IMR-90 (cell line): Measurements from ENCODE around the gene KLHDC3. TPM values are rescaled to one million over a fixed set of nuclear protein-coding genes. Genes with fewer than 3 reads are reported as not detected.
A peak's percentile ranks its signal among the peaks of the same experiment; 100 is the strongest.

Experiments used
- ATAC-seq: fragments of 200-7000 bp; cut with Tn5 transposase; 2 replicates; pipeline ENCODE4 v1.9.1; 2020; ENCODE audit warnings: low read depth, mild to moderate bottlenecking, moderate library complexity
- BruUV-seq: library from RNA; stranded (reverse); fragments of 400-500 nt; replicated peaks from 2 replicates; lab custom pipeline; 2021; lab: Mats Ljungman, UMichigan
- CTCF ChIA-PET: fragments of 300-600 bp; formaldehyde crosslinking; extraction: SDS; loops from one replicate; lab custom pipeline; 2021; ENCODE audit warnings: antibody characterized with exemption; lab: Yijun Ruan, JAX
- POLR2A ChIA-PET: fragments of 300-600 bp; sonication (Branson Sonifier 250); formaldehyde crosslinking; loops from one replicate; lab custom pipeline; 2022; ENCODE audit warnings: antibody characterized with exemption; ENCODE audit not compliant: unreplicated experiment; lab: Charles Lee
- DNase-seq: peaks from one replicate; pipeline ENCODE4 v3.0.0; 2013
- H2AFZ ChIP-seq: replicated peaks from 2 replicates; pipeline ENCODE3; 2013; ENCODE audit warnings: low read length, mild to moderate bottlenecking; ENCODE audit not compliant: poor library complexity
- H2AK5ac ChIP-seq: 2 replicates; pipeline ENCODE4 v1.6.1; 2013; ENCODE audit warnings: low read depth, low read length, inconsistent platforms
- H2AK9ac ChIP-seq: replicated peaks from 2 replicates; pipeline ENCODE3; 2013; ENCODE audit warnings: mild to moderate bottlenecking, low read depth, low read length, moderate library complexity; ENCODE audit not compliant: poor library complexity
- H2BK120ac ChIP-seq: 2 replicates; pipeline ENCODE4 v1.6.1; 2013; ENCODE audit warnings: low read depth, low read length, inconsistent platforms
- H2BK15ac ChIP-seq: 3 replicates; pipeline ENCODE4 v1.6.1; 2013; ENCODE audit warnings: low read depth, low read length, inconsistent platforms
- H2BK20ac ChIP-seq: 2 replicates; pipeline ENCODE4 v1.6.1; 2013; ENCODE audit warnings: low read depth, mild to moderate bottlenecking, inconsistent platforms, low read length, moderate library complexity
- H2BK5ac ChIP-seq: 2 replicates; pipeline ENCODE4 v1.6.1; 2013; ENCODE audit warnings: mild to moderate bottlenecking, low read depth, low read length, inconsistent platforms; ENCODE audit not compliant: poor library complexity, severe bottlenecking
- H3K14ac ChIP-seq: replicated peaks from 2 replicates; pipeline ENCODE4 v1.6.1; 2013; ENCODE audit warnings: low read depth, low read length, inconsistent platforms
- H3K18ac ChIP-seq: 2 replicates; pipeline ENCODE4 v1.6.1; 2013; ENCODE audit warnings: low read depth, low read length, control low read depth
- H3K23ac ChIP-seq: 2 replicates; pipeline ENCODE4 v1.6.1; 2013; ENCODE audit warnings: low read depth, low read length, inconsistent platforms
- H3K27ac ChIP-seq: 2 replicates; pipeline ENCODE4 v1.5.1; 2013; ENCODE audit warnings: mild to moderate bottlenecking, control low read depth, low read length; ENCODE audit not compliant: insufficient read depth
- H3K27me3 ChIP-seq: 2 replicates; pipeline ENCODE4 v1.6.1; 2013; ENCODE audit warnings: low read length; ENCODE audit not compliant: control insufficient read depth, insufficient read depth
- H3K36me3 ChIP-seq: 2 replicates; pipeline ENCODE4 v1.6.1; 2013; ENCODE audit warnings: low read length, mixed read lengths; ENCODE audit not compliant: control insufficient read depth, insufficient read depth
- H3K4ac ChIP-seq: 2 replicates; pipeline ENCODE4 v1.6.1; 2013; ENCODE audit warnings: low read depth, low read length, inconsistent platforms
- H3K4me1 ChIP-seq: 2 replicates; pipeline ENCODE4 v1.6.1; 2013; ENCODE audit warnings: low read length, mixed read lengths; ENCODE audit not compliant: control insufficient read depth, insufficient read depth
- H3K4me2 ChIP-seq: 2 replicates; pipeline ENCODE4 v1.6.1; 2013; ENCODE audit warnings: low read depth, mild to moderate bottlenecking, control low read depth, low read length, moderate library complexity
- H3K4me3 ChIP-seq: 2 replicates; pipeline ENCODE4 v1.5.1; 2013; ENCODE audit warnings: low read depth, mild to moderate bottlenecking, control low read depth, low read length, moderate library complexity; ENCODE audit not compliant: insufficient read depth
- H3K56ac ChIP-seq: 2 replicates; pipeline ENCODE4 v1.6.1; 2013; ENCODE audit warnings: low read length, inconsistent platforms; ENCODE audit not compliant: insufficient read depth; ENCODE audit errors: extremely low read depth
- H3K79me1 ChIP-seq, 2 experiments: 2 replicates each; pipeline ENCODE4 v1.6.1; 2013; ENCODE audit warnings: low read length in 2 of 2, inconsistent platforms in 1 of 2, low read depth in 1 of 2
- H3K9ac ChIP-seq: 2 replicates; pipeline ENCODE4 v1.6.1; 2013; ENCODE audit warnings: low read depth, low read length, control low read depth
- H3K9me1 ChIP-seq: 2 replicates; pipeline ENCODE4 v1.6.1; 2013; ENCODE audit warnings: low read length, inconsistent platforms; ENCODE audit not compliant: insufficient read depth
- H3K9me3 ChIP-seq: 2 replicates; pipeline ENCODE4 v1.6.1; 2013; ENCODE audit warnings: low read length; ENCODE audit not compliant: control insufficient read depth, insufficient read depth
- H4K20me1 ChIP-seq: 2 replicates; pipeline ENCODE4 v1.6.1; 2013; ENCODE audit warnings: low read length, inconsistent platforms; ENCODE audit not compliant: insufficient read depth
- H4K5ac ChIP-seq: 2 replicates; pipeline ENCODE4 v1.6.1; 2013; ENCODE audit warnings: mild to moderate bottlenecking, low read depth, low read length, control low read depth
- H4K8ac ChIP-seq, 2 experiments: 2 replicates each; pipeline ENCODE4 v1.6.1; 2013; ENCODE audit warnings: low read depth in 2 of 2, low read length in 2 of 2, control low read depth in 1 of 2, inconsistent platforms in 1 of 2
- H4K91ac ChIP-seq: 2 replicates; pipeline ENCODE4 v1.6.1; 2013; ENCODE audit warnings: low read depth, low read length, inconsistent platforms; ENCODE audit not compliant: insufficient read depth
- BHLHE40 ChIP-seq: fragments of 150-350 bp; IDR thresholded peaks from 2 replicates; pipeline ENCODE4 v1.6.1; 2016; ENCODE audit warnings: mild to moderate bottlenecking, low read depth, low read length
- CEBPB ChIP-seq: IDR thresholded peaks from 2 replicates; pipeline ENCODE4 v1.6.1; 2012; ENCODE audit warnings: low read depth, low read length, improper control_type of control experiment
- FOS ChIP-seq: fragments of 150-350 bp; IDR thresholded peaks from 2 replicates; pipeline ENCODE4 v1.6.1; 2016; ENCODE audit warnings: low read depth, low read length
- MAZ ChIP-seq: IDR thresholded peaks from 2 replicates; pipeline ENCODE4 v1.6.1; 2012; ENCODE audit warnings: low read depth, mild to moderate bottlenecking, low read length, improper control_type of control experiment, moderate library complexity, borderline replicate concordance
- RAD21 ChIP-seq: IDR thresholded peaks from 2 replicates; pipeline ENCODE4 v1.6.1; 2012; ENCODE audit warnings: low read length, improper control_type of control experiment
- RCOR1 ChIP-seq: IDR thresholded peaks from 2 replicates; pipeline ENCODE4 v1.6.1; 2012; ENCODE audit warnings: mild to moderate bottlenecking, low read length, improper control_type of control experiment; ENCODE audit not compliant: insufficient replicate concordance
- RFX5 ChIP-seq: IDR thresholded peaks from 2 replicates; pipeline ENCODE4 v1.8.0; 2012; ENCODE audit warnings: low read depth, mild to moderate bottlenecking, low read length, moderate library complexity
- SMC3 ChIP-seq: fragments of 150-350 bp; IDR thresholded peaks from 2 replicates; pipeline ENCODE4 v1.6.1; 2016; ENCODE audit warnings: low read depth, mild to moderate bottlenecking, antibody characterized with exemption, low read length, moderate library complexity
- WGBS, 2 experiments: methylation state at CpG; one replicate each; pipeline versions ENCODE4 v1.1.5 to v1.1.7; 2013; ENCODE audit warnings: missing lambda C conversion rate in 2 of 2; ENCODE audit not compliant: insufficient read length in 1 of 2; ENCODE audit errors: extremely low coverage in 2 of 2; 5-methylcytosine and 5-hydroxymethylcytosine counted together
- dilution Hi-C: fragments of 300-500 bp; cut with HindIII; formaldehyde crosslinking; loops from one replicate; pipeline ENCODE4 v1.14.3; 2018; ENCODE audit warnings: low sequenced_read_pairs; ENCODE audit not compliant: unreplicated experiment
- in situ Hi-C: fragments of 300-500 bp; cut with MboI; formaldehyde crosslinking; loops from 3 replicates; pipeline ENCODE4 v1.14.3; 2019; ENCODE audit warnings: low sequenced_read_pairs, inconsistent platforms, mixed read lengths
- intact Hi-C: fragments of 100-400 bp; cut with micrococcal nuclease; formaldehyde crosslinking; loops from 2 replicates; pipeline ENCODE4 v1.10.0; 2022
- polyA plus RNA-seq, 3 experiments: library from polyadenylated mRNA; depleted of rRNA; stranded (reverse); fragments of >200 nt; gene quantifications; 2 replicates each; pipeline ENCODE4 v1.2.3, GENCODE V29; 2012; ENCODE audit warnings: low replicate concordance in 1 of 3
- total RNA-seq: library from RNA; depleted of rRNA; stranded (reverse); fragments of >200 nt; gene quantifications from 2 replicates; pipeline ENCODE4 v1.2.3, GENCODE V29; 2012
- TF ChIP-seq, protein P1 (sequence below): fragments of 150-350 bp; IDR thresholded peaks from 2 replicates; pipeline ENCODE4 v1.6.1; 2016; ENCODE audit warnings: low read depth, mild to moderate bottlenecking, low read length, moderate library complexity, borderline replicate concordance

KLHDC3 gene
- total and polyA plus RNA-seq, 2 of the 4 experiments (the other 2 are of a cell fraction) = 57.1 to 76.0 TPM

DNA sequence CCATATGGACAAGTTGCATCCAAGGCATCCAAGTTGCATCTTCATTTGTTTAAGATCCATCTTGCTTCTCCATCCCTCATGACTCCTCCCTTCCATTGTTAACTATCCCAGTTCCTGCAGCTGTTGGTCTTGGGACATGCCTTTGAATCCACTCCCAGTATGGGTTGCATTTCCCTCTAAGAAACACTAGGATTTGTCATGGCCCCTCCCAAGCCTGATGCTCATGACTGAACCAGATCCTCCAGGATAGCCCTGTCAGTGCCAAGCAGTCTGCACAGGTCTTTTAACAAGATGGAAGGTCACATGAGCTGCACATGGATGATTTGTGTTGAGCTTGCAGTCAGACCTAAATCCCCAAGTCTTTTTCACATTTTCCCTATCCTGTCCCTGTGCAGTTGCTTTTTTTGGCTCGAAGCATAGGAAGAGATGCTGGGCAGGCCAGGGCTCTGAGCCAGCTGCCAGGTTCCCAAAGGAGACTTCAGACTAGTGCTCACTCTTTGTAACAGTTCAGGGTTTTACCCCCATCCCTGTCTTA, 25.5 kb upstream of the KLHDC3 start:
- dilution Hi-C loops = no loop called here
- peak overlapping the region; percentile 45; the same call in 1 of the 2 replicates for H3K23ac ChIP-seq
- peaks cover 19% of the 10 kb centered on the region; the same call in 1 of the 2 replicates for H3K9me1 ChIP-seq
- H3K4me2 ChIP-seq = no peak overlapping the region
- H4K5ac ChIP-seq = no peak overlapping the region
- DNase-seq (peak; percentile 36), ATAC-seq (no peak)
- WGBS, 2 experiments = 100% methylated on average over 1 of the region's 1 CpG; no CpG with 5 or more reads in 1 of the 2 experiments
- H2BK120ac ChIP-seq = no peak overlapping the region
- no peak overlapping the region for H2BK5ac ChIP-seq
- no peak overlapping the region for H3K14ac ChIP-seq
- H2AK9ac ChIP-seq = no peak overlapping the region
- no peak overlapping the region for H3K9ac ChIP-seq
- peaks cover 56 to 65% of the 10 kb centered on the region in 2 experiments for H3K79me1 ChIP-seq
- no peak overlapping the region for H3K27ac ChIP-seq
- BruUV-seq = no TSS peak
- no peaks in the 10 kb centered on the region for H3K27me3 ChIP-seq
- no peak overlapping the region for H2AFZ ChIP-seq
- intact Hi-C loops = no loop called here
- no peak overlapping the region for H3K4me3 ChIP-seq
- ChIA-PET CTCF (no interaction called here), POLR2A (no interaction called here)
- in situ Hi-C loops = no loop called here
- H2AK5ac ChIP-seq = no peak overlapping the region
- H3K36me3 ChIP-seq = peaks cover 23% of the 10 kb centered on the region
- no peak overlapping the region for H3K56ac ChIP-seq
- H2BK20ac ChIP-seq = no peak overlapping the region
- no peak overlapping the region for H4K8ac ChIP-seq
- H3K4ac ChIP-seq = no peak overlapping the region
- H2BK15ac ChIP-seq = no peak overlapping the region
- H3K4me1 ChIP-seq = peaks cover 3% of the 10 kb centered on the region; the same call in 1 of the 2 replicates
- H4K91ac ChIP-seq = no peak overlapping the region
- peaks cover 30% of the 10 kb centered on the region for H4K20me1 ChIP-seq
- no peaks in the 10 kb centered on the region for H3K9me3 ChIP-seq
- TF ChIP-seq RAD21 (no peak), FOS (no peak), MAZ (no peak), CEBPB (no peak), BHLHE40 (no peak), RCOR1 (no peak), RFX5 (no peak), SMC3 (no peak)
- TF ChIP-seq, protein P1, sequence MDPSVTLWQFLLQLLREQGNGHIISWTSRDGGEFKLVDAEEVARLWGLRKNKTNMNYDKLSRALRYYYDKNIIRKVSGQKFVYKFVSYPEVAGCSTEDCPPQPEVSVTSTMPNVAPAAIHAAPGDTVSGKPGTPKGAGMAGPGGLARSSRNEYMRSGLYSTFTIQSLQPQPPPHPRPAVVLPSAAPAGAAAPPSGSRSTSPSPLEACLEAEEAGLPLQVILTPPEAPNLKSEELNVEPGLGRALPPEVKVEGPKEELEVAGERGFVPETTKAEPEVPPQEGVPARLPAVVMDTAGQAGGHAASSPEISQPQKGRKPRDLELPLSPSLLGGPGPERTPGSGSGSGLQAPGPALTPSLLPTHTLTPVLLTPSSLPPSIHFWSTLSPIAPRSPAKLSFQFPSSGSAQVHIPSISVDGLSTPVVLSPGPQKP = no peak
- H3K18ac ChIP-seq = no peak overlapping the region
